Left kidney (tissue), 2 donors: Measurements from ENCODE around the gene PHKB. TPM values are rescaled to one million over a fixed set of nuclear protein-coding genes. Genes with fewer than 3 reads are reported as not detected.
"Not testable (repeated sequence)": the region's sequence is repeated elsewhere in the genome, so short reads cannot be mapped to it uniquely, and the experiment has no call there.

ENCODE experiments used
- DNase-seq: peaks from one replicate; pipeline ENCODE4 v3.0.0-alpha.2; 2013
- polyA plus RNA-seq: library from polyadenylated mRNA; unstranded; fragments of 120-200 nt; gene quantifications from one replicate; pipeline ENCODE4 v1.2.1, GENCODE V29; 2013; ENCODE audit not compliant: insufficient read length

The PHKB gene
- polyA plus RNA-seq, 1 donor = 101 TPM

DNA sequence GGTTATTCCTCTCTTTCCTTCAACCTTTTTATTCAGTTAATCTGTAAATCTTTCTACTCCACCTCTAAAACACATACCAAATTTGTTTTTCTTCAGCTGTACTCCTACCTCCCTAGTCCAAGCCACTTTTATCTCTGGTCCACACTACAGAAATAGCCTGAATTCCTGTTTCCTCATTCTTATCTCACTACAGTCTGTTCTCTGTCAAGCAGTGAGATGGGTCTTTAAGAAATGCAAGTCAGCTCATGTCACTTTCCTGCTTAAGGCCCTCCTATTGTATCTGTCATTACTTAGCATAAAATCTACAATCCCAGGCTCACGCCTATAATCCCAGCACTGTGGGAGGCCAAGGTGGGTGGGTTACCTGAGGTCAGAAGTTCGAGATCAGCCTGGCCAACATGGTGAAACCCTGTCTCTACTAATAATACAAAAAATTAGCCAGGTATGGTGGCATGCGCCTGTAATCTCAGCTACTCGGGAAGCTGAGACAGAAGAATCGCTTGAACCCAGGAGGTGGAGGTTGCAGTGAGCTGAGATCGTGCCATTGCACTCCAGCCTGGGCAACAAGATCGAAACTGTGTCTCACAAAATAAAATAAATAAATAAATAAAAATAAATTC, 7.0 kb downstream of the PHKB start:
- DNase-seq = not testable (repeated sequence)

DNA sequence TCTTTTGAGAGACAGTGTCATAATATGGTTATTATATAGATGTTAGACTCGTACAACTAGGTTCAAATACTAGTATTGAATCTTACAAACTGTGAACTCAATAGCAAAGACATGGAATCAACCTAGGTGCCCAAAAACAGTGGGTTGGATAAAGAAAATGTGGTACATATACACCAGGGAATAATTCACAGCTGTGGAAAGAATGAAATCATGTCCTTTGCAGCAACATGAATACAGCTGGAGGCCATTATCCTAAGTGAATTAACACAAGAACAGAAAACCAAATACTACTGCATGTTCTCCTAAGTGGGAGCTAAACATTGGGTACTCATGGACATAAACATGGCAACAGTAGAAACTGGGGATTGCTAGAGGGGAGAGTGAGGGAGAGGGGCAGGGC, 8.1 kb downstream of the PHKB start:
- DNase-seq = no peak

DNA sequence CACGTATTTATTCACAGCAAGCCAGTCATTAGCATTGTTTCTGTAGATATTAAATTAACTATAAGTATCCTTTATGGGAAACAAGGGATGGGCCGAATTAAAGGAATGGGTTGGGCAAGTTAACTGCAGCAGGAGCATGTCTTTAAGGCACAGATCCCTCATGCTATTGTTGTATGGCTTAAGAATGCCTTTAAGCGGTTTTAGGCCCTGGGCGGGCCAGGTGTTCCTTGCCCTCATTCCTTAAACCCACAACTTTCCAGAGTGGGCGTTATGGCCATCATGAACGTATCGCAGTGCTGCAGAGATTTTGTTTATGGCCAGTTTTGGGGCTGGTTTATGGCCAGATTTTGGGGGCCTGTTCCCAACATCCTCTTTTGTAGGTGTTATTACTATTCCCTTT, 9.1 kb downstream of the PHKB start:
- DNase-seq = no peak

DNA sequence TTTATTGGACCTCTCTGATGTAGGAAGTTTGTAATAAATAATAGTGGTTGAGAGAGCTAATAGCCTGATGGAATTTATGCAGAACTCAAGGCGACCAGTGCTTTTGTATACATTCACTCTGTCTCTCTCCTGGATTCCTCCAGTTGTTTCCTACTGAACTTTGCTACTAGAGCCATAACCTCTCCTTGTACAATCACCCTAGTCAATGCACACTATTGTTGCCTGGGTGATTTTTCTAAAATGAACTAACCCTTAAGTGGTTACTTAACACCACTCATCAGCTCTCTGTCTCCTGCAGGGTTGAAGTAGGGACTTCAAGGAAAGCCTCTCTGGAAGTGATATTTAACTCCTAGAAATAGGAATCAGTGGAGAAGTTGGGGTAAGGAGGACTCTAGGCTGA, 9.7 kb downstream of the PHKB start:
- DNase-seq = no peak

DNA sequence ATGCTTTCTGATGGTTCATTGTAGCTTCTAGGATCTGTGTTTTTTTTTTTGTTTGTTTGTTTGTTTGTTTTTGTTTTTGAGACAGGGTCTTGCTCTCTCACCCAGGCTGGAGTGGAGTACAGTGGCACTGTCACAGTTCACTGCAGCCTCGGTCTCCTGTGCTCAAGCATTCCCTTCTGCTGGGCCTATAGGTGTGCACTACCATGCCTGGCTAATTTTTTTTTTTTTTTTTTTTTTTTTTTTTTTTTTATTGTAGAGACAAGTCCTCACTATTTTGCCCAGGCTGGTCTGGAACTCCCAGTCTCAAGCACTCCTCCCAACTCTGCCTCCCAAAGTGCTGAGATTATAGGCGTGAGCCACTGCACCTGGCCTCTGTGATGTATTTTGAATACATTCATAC, 11.9 kb downstream of the PHKB start:
- DNase-seq = not testable (repeated sequence)

DNA sequence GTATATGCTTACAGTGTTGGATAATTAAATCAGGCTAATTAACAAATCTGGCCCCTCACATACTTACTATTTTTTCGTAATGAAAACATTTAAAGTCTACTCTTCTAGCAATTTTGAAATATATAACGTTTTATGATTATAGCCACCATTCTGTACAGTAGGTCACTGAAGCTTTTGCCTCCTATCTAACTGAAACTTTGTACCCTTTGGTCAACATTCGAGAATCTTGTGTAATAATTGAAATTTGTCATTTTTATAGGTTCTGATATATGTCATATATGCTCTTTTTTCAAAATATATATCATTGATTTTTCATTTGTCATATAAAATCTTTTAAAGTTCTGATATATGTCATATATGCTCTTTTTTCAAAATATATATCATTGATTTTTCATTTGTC, 12.7 kb downstream of the PHKB start:
- no peak for DNase-seq

DNA sequence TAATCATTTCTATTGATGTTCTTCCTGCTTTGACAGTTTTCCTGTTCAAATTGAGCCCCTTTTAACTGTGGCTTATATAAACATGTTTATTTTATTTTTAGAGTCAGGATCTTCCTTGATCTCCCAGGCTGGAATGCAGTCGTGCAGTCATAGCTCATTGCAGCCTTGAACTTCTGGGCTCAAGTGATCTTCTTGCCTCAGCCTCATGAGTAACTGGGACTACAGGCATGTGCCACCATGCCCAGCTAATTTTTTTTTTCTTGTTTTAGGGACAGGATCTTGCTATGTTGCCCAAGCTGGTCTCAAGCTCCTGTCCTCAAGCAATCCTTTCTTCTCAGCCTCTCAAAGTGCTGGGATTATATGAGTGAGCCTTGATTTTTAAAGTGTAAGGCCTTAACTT, 14.7 kb downstream of the PHKB start:
- DNase-seq = no peak

DNA sequence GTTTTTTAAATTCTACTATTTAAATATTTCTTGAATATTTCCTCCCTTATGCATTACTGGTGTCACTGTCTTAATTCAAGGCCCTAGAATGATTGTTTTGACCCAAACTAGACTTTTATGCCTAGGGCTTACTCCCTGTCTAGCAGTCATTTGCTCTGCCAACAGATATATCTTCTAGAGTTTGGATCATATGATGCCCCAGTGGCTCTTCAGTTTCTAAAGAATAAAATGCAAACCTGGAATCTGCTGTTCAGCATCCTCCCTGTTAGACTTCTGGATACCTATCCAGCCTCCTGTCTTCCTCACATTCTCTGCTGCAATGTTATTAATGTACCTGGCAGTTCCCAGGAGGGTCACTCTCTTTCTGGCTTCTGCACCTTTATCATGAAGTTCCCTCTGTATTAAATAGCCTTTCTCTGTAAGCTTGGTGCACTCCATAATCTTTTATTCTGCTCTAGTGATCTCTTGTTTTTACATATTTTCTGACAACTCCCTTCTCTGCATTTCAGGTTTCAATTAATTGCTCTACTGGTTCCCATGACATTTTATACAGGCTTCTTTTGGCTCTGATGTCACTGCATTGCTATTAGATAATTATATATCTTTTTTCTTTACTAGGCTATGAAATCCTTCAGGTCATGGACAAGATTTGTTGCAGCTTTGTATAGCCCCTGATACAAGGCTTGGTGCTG, 15.7 kb downstream of the PHKB start:
- no peak for DNase-seq

DNA sequence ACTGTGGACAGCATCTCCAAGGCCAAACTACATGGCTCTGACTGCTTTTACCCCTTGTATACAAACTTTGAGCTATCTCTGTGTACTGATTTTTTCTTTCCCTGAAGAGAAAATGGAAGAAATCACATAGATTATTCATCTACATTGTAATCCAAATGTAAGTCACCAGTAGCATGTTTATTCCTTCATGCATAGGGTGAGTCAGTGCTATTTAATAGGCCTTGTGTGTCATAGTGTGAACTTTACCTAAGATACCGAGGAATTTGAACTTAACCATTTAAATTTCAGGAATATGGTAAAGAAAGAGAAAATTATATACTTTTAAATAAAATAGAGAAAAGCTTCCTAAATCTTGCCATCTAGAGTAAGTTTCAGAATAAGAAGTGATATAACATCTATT, 16.5 kb downstream of the PHKB start:
- no peak for DNase-seq

DNA sequence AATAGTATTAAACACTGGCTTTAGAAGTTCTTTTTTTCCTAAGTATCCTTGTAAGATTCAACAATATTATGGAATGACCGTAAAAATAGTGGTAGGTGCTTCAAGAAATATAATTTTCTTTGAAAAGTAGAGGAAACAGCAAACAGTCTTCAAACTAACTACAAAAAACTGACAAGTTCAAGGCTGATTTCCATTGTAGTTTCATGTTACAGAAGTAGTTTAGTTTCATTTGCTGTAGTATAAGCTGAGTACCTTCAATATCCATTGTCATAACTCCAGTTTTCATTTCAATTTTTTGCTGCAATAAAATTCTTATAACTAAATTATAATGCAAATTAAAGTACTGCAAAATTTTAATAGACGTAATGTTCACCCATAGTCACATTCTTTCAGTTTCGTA, 19.3 kb downstream of the PHKB start:
- no peak for DNase-seq

DNA sequence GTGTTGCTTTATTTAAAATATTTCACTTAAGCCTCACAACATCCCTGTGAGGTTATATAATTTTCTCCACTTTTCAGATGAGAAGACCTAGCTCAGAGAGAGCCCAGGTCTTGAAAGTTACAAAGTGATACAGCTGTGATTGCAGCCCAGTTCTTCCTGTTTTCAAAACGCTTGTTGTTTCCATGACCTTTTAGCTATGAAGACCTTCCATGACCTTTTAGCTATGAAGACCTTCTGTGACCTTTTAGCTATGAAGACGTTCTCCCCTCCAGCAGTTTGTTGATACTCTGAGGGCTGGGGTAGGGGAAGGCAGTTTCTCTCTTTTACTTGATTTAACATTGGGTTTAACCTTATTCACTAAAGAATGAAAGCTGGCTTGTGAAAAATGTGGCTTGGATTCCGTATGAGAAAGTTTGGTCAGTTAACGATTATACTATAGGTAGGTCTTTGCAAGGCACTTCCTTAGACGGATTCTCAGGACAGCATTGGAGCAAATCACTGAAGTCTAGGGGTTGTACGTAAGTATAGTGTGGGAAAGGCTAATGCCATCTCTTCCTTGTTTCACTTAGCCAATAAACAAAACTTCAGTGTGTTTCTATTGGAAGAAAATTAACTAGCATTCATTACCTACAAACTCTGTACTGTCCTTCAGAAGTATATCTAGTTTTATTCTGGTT, 20.7 kb downstream of the PHKB start:
- no peak for DNase-seq

DNA sequence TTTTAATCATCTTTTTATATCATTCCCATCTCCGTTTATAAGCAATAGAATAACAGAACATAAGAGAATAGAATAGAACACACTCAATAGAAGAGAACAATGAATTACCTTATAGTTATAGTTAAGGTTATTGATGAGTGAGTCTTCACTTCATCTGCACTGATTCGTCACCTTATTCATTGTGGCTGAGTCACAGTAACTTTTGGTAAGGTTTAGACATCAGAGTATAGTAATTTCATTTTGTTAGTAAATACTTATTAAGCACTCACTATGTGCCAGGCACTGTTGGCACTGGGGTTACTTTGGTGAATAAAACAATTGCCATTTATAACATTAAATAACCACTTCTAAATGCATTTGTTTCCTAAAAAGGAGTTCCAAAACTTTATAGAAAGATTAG, 22.5 kb downstream of the PHKB start:
- no peak for DNase-seq

DNA sequence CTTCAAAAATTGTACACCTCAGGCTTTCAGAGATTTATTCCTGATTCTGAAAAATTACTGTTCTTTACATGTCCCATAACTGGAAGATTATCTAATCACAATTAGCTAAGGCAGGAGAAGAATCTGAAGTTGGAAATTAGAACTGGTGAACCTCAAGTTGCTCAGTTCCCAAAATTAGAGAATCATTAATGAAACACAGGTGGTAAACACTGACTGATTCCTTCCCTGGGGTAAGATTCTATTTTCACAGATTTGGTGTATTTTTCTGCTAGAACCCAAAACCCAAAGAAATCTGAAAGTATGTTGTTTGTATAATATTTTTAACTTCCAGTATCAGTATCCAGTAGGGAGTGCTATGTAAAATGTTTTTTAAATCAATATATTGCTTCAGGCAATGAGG, 25.7 kb downstream of the PHKB start:
- no peak for DNase-seq

DNA sequence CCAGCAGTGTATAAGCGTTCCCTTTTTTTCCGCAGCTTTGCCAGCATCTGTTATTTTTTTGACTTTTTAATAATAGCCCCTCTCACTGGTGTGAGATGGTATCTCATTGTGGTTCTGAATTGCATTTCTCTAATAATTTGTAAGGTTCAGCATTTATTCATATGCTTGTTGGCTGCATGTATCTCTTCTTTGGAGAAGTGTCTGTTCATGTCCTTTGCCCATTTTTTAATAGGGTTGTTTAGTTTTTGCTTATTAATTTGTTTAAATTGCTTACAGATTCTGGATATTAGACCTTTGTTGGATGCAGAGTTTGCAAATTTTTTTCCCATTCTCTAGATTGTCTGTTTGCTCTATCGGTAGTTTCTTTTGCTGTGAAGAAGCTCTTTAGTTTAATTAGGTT, 26.9 kb downstream of the PHKB start:
- DNase-seq = no peak

DNA sequence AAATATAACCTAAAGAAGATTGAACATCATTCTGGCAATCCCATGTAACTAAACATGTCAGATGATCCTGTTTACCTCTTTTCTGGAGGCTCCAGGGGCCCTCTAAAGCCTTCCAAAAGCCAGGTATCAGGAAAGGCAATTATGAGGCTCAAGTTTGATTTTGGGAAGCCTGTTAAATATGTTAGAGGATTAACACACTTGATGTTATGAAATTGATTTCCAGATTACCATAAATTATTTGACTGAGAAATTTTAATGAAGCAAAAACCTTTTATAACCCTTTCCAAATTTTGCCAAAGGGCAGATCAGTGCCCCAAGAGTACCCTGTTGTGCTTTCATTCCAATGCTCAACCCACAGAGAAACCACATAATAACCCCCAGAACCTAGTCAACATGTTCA, 29.3 kb downstream of the PHKB start:
- no peak for DNase-seq

DNA sequence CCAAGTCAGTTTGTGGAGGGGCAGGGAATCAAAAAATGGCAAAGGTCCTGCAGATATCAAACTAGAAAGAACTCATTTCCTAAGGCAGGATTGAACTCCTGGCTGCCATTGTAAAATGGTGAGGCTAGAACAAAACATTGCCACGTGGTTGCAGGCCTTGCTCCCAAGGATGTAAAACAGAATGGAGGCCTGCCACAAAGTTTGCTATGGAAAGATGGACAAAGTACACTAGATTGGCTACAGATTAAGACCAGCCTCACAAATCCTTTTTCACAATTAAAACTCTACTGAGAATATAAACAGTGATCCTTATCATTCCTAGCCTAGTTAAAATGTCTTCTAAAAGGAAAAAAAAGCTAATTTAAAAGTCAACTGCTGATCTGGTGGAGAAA, 30.9 kb downstream of the PHKB start:
- DNase-seq = no peak

DNA sequence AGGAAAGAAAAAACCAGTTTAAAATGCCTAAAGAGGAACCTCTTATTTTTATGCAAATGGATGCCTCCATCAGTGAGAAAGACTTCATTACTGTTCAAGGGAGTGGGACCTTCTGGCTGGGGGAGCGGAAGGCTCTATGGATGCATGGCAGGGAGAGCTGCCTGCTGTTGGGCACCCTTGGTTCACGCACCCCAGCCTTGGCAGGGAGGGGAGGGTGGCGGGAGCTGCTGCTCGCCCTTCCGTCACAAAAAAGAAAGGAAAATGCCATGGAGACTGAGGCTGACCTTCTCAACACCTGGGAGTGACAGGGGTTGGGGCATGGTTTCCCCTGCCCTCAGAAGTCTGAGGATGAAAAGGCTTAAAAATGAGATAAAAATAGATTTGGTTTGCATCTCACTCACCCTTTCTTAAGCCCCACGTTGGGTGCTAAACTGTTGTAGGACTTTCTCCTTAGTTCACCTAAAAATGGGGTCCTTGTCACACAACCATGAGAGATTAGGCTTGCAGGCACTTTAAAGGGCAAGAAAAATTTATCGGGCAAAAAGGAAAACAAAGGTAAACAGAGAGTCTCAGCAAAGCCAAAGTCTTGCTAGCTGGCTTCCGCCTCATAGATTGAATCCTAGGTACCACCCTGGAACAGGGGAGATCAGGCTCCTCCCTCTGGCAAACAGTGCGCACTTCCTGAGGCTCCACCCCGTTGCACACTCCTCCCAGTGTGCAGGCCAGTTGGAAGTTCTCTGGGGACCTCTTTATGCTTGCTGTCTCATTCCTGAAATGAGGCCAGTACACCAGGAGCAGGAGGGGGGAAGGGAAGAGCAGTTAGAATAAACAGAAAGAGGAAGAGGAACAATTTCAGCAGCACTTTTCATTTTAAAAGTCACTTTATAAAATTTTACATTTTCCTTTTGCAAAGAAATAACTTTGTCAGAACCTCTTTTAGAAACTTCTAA, 31.6 kb downstream of the PHKB start:
- DNase-seq = no peak

DNA sequence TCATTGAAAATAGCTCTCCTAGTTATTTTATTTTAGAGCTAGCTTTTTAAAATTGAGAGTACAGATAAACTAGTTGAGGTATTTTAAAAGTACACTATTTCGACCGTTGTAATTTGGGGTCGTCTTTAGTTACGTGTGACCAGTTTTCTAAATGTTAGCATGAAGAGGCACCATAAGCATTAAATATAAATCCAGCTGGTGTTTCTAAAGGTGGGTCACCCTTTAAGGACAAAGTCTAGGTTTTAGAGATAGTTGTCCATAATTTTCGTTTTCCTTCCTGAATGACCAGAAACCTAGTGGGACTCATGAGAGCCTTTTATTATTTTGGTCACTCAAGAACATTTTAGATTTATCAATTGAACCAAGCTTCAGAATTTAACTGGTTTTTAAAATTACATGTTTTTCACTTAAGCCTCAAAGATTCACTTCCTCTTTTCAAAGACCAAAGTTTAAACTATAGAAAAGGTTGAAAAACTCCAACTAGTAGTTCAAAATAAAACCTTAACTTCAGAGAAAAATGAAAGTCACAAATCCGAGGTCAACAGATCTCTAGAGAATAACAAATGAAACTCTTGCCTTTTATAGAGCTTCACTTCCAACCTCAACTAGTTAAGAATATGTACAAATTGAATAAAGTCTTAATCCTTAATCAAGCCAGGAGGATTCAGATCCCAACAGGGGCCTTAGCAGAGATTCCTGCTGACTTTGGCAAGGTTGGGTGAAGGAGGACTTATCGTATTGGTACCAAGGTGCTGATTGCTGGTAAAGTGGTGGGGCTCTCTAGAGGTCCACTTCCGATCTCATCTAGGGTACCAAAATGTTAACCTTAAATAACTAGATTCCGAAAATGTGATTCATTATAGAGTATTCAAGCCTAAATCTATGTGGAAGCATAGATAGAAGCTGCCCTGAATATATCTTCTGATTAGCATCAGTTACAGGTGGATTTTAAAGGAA, 32.5 kb downstream of the PHKB start:
- DNase-seq = no peak

DNA sequence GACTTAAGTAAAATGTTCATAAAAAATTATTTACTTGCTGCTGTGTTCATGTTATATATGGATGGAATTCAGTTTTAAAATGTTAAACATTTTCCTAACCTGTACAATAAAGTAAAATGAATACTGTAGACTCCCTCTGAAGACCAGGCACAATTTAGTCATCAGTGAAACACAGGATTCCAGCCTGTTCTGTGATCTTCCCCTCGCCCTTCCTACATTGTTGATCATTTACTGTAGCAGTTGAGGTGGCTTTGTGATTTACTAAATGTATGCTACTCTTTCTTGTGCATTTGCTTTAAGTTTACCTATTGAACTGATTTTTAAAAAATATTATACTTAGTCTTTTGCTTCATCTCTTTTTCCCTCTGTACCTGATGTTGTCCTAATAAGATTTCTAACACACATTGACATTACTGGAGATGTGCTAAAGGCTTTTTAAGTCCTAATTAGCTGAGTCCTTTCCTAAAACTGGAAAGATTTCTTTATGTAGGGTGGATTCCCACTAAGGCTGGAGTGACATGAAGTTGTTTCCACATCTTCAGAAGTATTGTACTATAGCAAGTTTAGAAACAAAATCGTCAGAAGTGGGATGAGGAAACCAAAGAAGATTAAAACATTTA, 38.1 kb downstream of the PHKB start:
- DNase-seq = no peak

DNA sequence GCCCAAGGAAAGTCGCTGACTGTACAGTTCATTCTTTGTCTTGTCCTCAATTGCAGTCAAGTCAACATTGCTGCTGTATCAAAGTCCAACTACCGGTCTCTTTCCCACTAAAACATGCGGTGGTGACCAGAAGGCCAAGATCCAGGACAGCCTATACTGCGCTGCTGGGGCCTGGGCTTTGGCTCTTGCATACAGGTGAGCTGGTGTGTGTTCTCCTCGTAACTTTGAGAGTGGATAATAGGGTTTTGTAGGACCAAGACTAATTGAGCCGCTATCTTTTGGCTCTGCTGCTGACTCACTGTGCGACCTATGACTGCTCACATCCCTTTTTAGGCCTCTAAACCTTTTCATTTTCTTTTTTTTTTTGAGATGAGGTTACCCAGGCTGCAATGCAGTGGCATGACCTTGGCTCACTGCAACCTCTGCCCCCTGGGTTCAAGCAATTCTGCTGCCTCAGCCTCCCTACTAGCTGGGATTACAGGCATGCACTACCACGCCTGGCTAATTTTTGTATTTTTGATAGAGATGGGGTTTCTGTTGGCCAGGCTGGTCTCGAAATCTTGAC, 38.7 kb downstream of the PHKB start:
- DNase-seq = no peak

DNA sequence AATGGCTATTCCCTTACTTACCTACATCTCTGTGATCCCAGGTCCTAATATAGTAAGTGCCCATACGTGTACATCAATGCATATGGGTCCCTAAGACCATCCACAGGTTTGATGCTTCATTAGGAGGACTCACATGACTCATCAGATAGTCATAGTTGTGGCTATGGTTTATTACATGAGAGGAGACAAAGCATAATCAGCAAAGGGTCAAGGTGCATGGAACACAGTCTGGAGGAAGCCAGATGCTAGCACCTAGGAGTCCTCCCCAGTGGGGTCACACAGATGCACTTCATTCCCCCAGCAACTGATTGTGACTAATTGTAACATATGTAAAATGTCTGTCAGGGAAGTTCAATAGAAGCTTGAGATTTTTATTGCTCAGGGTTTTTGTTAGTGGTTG, 42.8 kb downstream of the PHKB start:
- no peak for DNase-seq
